ENCODE measurements around the gene DLG3.
A peak's percentile ranks its signal among the peaks of the same experiment; 100 is the strongest.
"Not testable (repeated sequence)": the region's sequence is repeated elsewhere in the genome, so short reads cannot be mapped to it uniquely, and the experiment has no call there.

DLG3 gene

GRCh38 chrX:70444326-70444945, at the start of gene DLG3:
DLG3 (plus strand) TSS chrX:70444835; CDS start chrX:70445202, 367 bp downstream.
- DNase-seq: no peak

DNA sequence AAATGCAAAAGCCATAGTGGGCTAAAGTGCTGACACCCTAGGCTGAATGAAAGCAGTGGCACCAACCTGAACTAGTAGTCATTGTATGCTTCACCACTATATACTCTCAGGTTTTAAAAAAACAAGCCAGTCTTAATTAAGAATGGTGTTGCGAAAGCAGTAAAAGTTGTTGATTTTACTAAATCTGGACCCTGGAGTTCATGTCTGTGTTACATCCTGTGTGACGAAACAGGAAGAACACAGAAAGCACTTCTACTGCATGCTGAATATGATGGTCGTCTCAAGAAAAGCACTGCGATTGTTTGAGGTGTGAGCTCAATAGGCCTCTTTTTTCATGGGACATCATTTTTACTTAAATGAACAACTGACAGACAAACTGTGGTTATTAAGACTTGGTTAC, 45.7 kb upstream of the DLG3 start:
- DNase-seq: peak; percentile 0

DNA sequence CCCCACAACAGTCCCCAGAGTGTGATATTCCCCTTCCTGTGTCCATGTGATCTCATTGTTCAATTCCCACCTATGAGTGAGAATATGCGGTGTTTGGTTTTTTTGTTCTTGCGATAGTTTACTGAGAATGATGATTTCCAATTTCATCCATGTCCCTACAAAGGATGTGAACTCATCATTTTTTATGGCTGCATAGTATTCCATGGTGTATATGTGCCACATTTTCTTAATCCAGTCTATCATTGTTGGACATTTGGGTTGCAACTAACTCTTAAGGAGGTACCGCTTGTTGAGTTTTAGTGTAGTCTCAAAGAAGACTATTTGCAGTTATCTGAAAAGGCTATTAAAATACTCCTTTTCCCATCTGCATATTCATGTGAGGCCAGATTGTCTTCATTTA, 44.5 kb upstream of the DLG3 start:
- not testable (repeated sequence) for DNase-seq

GRCh38 chrX:70402721-70403120, 41.9 kb upstream of the DLG3 start:
- DNase-seq: no peak

GRCh38 chrX:70405003-70405402, 39.6 kb upstream of the DLG3 start:
- no peak for DNase-seq

- DNase-seq: no peak
Observed at GRCh38 chrX:70410921-70411320, 33.7 kb upstream of the DLG3 start.

- DNase-seq: no peak
Observed at GRCh38 chrX:70411475-70411874, 33.2 kb upstream of the DLG3 start.

- DNase-seq: no peak
Observed at GRCh38 chrX:70421618-70422017, 23.0 kb upstream of the DLG3 start.

DNA sequence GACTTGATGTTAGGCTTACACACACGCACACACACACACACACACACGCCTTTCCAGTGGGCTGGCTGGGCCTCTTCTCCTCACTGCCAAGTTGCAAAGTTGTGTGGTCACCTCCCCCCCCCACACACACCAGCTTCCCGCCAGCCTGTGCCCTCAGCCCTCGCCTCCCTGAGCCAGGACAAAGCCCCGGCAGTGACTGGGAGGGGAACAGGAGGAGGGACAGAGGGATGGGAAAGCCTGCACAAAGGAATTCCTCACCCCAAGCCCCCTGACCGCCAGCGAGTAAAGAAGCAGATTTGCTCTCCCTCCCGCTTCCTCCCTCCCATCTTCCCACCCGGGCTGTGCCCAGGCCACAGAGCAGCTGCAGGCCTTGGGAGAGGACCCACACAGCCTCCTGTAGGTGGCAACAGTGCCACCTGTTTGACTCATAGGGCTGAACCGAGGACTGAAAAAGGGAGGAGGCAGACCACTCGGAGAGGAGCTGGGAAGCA, 21.7 kb upstream of the DLG3 start, which contains the start of gene GDPD2:
GDPD2 (plus strand) TSS at position 464 of the 491 bp plus-strand sequence. CDS start 1,671 bp downstream, outside the sequence.
- DNase-seq: peak; percentile 3

DNA sequence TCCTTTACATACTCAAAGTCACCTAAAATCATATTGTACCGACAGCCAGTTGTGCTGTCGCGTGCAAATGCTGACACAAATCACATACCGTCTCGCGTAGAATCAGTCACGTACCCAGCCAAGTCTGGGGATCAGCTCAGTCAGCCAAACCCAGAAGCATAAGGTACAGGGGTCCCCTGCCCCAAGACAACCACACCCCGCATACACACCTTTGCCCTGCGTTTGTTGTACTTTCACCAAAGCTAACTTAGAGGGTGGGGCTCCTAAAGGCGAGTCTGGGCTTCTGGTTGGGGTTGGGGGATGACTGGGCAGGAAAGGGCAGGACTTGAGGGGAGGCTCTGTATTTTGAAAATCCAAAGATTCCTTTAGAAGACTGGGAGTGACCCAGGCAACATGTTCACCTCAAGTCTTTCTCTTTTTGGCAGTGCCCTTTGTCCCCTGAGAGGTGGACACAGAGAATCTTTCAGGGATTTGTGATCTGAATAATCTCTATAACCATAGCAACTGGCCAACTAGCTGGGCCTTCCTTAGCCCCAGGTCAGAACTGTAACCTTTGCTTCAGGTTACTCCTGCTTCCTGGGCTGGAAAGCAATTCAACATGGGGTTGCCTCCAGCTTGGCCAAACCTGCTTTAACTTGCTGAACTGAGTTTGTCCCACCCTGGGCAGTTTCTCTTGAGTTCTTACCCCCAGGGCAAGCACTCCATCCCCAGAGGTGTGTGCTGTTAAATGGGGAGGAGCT, 20.5 kb upstream of the DLG3 start:
- DNase-seq: no peak

DNA sequence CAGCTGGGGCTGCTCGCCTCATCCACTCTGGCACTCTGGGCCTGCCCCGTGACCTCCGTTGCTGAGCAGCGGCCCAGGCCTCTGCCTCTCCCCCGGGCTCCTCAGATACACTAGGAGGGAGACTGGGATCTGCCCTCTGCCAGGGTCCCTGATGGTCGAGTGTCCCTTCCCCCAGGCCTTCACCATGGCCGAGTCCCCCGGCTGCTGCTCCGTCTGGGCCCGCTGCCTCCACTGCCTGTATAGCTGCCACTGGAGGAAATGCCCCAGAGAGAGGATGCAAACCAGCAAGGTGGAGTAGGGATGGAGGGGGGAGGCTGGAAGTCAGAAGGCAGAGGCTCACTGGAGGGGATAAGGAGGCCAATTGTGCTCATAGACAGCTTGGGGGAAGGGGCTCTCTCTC, 19.8 kb upstream of the DLG3 start:
- DNase-seq: no peak

DNA sequence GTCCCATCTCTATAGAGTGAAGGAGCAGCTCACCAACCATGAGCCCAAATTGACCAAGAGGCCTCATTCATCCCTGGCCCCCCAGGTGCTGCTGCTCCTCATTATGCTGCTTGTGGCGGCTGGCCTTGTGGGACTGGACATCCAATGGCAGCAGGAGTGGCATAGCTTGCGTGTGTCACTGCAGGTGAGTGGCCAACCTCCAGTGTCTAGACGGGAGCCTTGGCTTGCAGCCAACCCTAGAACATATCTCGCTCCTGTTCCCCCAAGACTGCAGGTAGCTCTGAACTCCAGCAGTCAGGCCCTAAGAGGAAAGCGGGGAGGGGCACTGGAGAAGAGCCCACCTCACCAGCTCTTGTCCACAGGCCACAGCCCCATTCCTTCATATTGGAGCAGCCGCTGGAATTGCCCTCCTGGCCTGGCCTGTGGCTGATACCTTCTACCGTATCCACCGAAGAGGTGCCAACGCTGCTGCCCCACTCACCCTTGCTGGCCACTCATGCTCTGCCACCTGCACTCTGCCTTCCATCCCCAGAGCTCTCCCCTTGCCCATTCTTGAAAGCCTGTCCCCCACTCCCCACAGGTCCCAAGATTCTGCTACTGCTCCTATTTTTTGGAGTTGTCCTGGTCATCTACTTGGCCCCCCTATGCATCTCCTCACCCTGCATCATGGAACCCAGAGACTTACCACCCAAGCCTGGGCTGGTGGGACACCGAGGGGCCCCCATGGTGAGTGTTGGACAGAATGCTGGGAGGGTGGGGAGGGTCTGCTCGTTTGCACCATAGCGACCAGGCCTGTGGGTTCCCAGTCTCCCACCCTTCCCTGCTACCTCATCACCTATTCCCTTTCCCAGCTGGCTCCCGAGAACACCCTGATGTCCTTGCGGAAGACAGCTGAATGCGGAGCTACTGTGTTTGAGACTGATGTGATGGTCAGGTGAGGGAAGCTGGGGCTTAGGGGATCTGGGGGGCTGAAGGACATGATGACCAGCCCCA, 18.1 kb upstream of the DLG3 start:
- DNase-seq: no peak

GRCh38 chrX:70427365-70427764, 17.3 kb upstream of the DLG3 start:
- no peak for DNase-seq

- no peak for DNase-seq
Observed at GRCh38 chrX:70429759-70430158, 14.9 kb upstream of the DLG3 start.

DNA sequence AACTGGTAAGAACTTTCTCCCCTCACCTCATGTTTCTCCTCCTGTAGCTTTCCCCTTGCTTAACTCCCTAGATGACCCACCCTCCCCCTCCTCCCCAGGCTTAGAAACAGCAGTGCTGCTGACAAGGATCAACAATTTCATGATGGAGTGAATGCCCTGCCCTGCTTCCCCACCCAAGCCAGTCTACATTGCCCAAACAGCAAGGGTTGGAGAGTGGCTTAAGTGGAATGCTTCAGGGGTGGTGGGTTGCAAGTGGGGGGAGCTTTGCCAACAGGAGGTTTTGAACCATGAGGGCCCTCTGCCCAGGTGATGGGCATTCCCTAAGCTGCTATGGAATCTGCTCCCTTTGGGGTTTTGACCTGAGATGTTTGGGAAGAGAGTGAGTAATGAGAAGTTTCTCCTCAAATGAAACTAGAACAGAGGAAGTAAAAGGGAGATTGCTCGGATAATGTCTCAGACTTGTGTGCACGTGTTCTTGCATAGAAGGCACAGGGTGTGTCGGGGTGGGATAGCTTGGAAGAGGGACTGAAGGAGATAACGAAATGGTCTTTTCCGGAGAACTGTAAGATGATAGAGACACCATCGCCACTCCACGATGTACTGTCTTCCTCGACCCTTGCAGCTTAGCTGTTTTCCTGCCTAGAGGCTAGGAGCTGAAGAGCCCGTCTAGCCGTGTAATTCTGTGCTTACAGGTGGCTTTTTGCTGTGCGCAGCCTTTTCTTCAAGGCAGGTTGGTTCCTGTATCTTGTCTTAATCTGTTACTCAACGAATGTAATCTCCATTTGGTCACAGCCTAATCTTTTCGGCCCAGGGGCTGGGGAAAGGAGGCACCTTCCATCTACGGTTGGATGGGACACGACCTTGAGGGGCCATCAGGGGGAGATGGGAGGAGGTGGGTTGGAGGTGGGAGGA, 11.4 kb upstream of the DLG3 start:
- no peak for DNase-seq

GRCh38 chrX:70433848-70434351, 10.7 kb upstream of the DLG3 start:
- peak; percentile 10 for DNase-seq

GRCh38 chrX:70434352-70434866, 10.2 kb upstream of the DLG3 start:
- DNase-seq: peak; percentile 61

DNA sequence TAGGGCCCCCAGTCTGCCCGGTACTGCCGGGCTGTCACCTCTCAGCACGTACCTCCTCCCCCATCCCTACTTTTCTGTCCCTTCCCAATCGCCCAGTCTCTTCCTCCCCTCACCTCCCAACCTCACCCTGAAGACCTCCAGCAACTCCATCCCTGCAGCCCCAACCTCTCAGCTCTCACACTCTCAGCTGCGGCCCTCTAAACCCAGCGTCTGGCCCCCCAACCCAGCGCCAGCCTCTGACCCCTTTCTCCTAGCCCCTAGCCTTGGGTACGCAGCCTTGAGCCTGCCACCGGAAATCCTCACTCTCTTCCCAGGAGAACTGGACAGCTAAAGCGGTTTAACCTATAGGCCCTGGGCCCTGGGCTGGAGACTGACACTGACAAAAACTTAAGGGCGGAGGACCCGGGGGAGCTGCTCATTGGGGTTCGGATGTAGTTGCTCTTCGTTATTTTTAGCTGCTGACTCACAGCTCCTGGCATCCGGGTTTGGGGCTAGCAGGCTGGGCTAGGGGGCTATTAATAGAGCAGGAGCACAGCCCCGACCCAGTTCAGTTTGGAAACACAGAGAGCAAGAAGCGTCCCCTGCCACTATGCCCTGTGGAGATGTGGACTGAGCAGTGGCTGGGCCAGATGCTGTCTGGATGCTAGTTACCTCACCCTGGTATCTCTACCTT, 9.6 kb upstream of the DLG3 start:
- no peak for DNase-seq

- no peak for DNase-seq
Observed at GRCh38 chrX:70436343-70436742, 8.3 kb upstream of the DLG3 start.

GRCh38 chrX:70437011-70437410, 7.6 kb upstream of the DLG3 start:
- DNase-seq: no peak

All from kidney glomerular epithelial cell (primary cell).